NT2/D1 (cell line): ENCODE measurements around the gene AFF3.

Source experiments
- YY1 ChIP-seq: IDR thresholded peaks from 2 replicates; pipeline ENCODE4 v1.6.1; 2011; ENCODE audit not compliant: insufficient read length, insufficient read depth
- ZNF274 ChIP-seq: IDR thresholded peaks from 2 replicates; pipeline ENCODE4 v1.6.1; 2011; ENCODE audit warnings: mild to moderate bottlenecking, low read depth, low read length

DNA sequence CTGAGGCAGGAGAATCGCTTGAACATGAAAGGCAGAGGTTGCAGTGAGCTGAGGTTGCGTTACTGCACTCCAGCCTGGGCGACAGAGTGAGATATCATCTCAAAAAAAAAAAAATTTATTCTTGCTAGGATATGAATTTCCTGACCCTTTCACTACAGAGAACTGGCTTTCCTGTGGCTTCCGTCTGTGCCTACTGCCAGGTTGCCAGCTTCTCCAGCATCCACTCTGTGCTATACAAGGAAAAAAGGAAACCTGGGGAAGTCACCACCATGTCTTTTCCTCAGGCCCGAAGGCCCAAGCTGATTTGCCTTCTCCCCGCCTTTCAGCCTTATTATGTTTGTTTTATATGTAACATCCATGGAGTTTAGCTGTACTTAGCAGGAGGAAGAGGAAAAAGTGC, 530.6 kb downstream of the AFF3 start:
- no peak for TF ChIP-seq ZNF274
- TF ChIP-seq YY1: no peak
